BJ (cell line): Measurements from ENCODE around the gene TNPO3. TPM values are rescaled to one million over a fixed set of nuclear protein-coding genes. Genes with fewer than 3 reads are reported as not detected.

Experiments used
- CTCF ChIA-PET: fragments of 350-600 bp; formaldehyde crosslinking; extraction: SDS; loops from one replicate; lab custom pipeline; 2021; ENCODE audit warnings: antibody characterized with exemption, inconsistent platforms; lab: Yijun Ruan, JAX
- POLR2A ChIA-PET: fragments of 300-600 bp; sonication (Branson Sonifier 250); formaldehyde crosslinking; extraction: SDS; loops from one replicate; lab custom pipeline; 2021; ENCODE audit warnings: antibody characterized with exemption; lab: Charles Lee
- DNase-seq: peaks from one replicate; pipeline ENCODE4 v3.0.0-alpha.2; 2011; ENCODE audit warnings: low read depth
- H3K27me3 ChIP-seq: 2 replicates; pipeline ENCODE4 v1.6.0; 2011; ENCODE audit warnings: low read length; ENCODE audit not compliant: control insufficient read depth, insufficient read depth
- H3K36me3 ChIP-seq: 2 replicates; pipeline ENCODE4 v1.5.1; 2011; ENCODE audit warnings: low read length; ENCODE audit not compliant: control insufficient read depth, insufficient read depth
- H3K4me3 ChIP-seq: 2 replicates; pipeline ENCODE4 v1.5.1; 2011; ENCODE audit warnings: low read depth, mild to moderate bottlenecking, control low read depth, low read length
- CTCF ChIP-seq: IDR thresholded peaks from 2 replicates; pipeline ENCODE4 v1.5.1; 2011; ENCODE audit warnings: low read depth, mild to moderate bottlenecking, control low read depth, inconsistent platforms, low read length, moderate library complexity; ENCODE audit not compliant: insufficient read depth
- polyA plus RNA-seq: library from polyadenylated mRNA; depleted of rRNA; stranded (reverse); fragments of >200 nt; gene quantifications from 2 replicates; pipeline ENCODE4 v1.2.3, GENCODE V29; 2011

TNPO3 gene
- polyA plus RNA-seq, 1 experiment = 36.2 TPM

- ChIA-PET POLR2A (no interaction called here), CTCF (interaction anchor here (0.8 kb wide), 1 partner anchor 28 kb away, joined by 3 read pairs; no protein-coding TSS in a partner anchor)
- DNase-seq = no peak
- Histone ChIP-seq H3K27me3 (peaks cover 14% of the 10 kb centered on the region), H3K36me3 (no peaks in the 10 kb centered on the region), H3K4me3 (no peak overlapping the region)
- TF ChIP-seq CTCF = no peak
Observed at GRCh38 chr7:128931190-128931798, 123.6 kb downstream of the TNPO3 start.

- no peak for TF ChIP-seq CTCF
- Histone ChIP-seq H3K27me3 (peaks cover 6% of the 10 kb centered on the region), H3K36me3 (no peaks in the 10 kb centered on the region), H3K4me3 (no peak overlapping the region)
- ChIA-PET CTCF (no interaction called here), POLR2A (no interaction called here)
- DNase-seq = no peak
Observed at GRCh38 chr7:128928882-128929788, 125.8 kb downstream of the TNPO3 start.

- no peak for TF ChIP-seq CTCF
- DNase-seq = no peak
- CTCF ChIA-PET = no interaction called here
- POLR2A ChIA-PET = no interaction called here
- Histone ChIP-seq H3K4me3 (no peak overlapping the region), H3K36me3 (no peaks in the 10 kb centered on the region), H3K27me3 (peaks cover 6% of the 10 kb centered on the region)
Observed at GRCh38 chr7:128928159-128928813, 126.6 kb downstream of the TNPO3 start.

- ChIA-PET CTCF (no interaction called here), POLR2A (no interaction called here)
- Histone ChIP-seq H3K4me3 (no peak overlapping the region), H3K36me3 (no peaks in the 10 kb centered on the region), H3K27me3 (peaks cover 17% of the 10 kb centered on the region)
- TF ChIP-seq CTCF = no peak
- DNase-seq = no peak
Observed at GRCh38 chr7:128924707-128925588, 130.0 kb downstream of the TNPO3 start.
